AG09319 (cell line): ENCODE measurements around the gene MEF2C.

ENCODE experiments used
- DNase-seq: peaks from one replicate; pipeline ENCODE4 v3.0.0-alpha.2; 2010; ENCODE audit warnings: low read depth; ENCODE audit errors: extremely low read depth
- CTCF ChIP-seq: IDR thresholded peaks from 2 replicates; pipeline ENCODE4 v1.5.1; 2011; ENCODE audit warnings: low read depth, mild to moderate bottlenecking, inconsistent platforms, low read length, moderate library complexity

MEF2C gene

GRCh38 chr5:88746438-88746882 lies 136.5 kb downstream of the MEF2C start:
- DNase-seq, result no peak
- TF ChIP-seq CTCF, result no peak

DNA sequence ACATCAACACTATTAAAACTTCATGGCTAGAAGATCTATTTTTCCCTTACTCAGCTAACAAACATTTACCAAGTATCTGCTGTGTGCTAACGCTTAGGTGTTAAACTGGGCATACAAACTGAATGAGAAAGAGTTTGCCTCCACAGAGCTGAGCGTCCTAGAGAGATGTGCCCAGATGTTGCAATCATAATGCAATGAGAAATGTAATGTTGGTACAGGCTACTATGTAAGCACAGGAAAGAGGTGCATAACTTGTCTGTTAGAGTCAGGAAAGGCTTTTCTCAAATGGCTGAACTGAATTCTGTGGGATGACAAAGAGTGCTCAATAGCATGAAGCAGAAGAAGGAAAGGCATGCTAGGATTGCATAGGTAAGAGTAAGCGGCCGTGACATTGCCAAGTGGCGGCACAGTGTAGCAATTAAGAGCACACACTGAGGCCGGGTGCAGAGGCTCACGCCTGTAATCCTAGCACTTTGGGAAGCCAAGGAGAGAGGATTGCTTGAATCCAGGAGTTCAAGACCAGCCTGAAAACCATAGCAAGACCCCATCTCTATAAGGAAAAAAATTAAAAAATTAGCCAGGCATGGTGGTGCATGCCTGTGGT lies 137.8 kb downstream of the MEF2C start:
- DNase-seq, result no peak
- no peak for TF ChIP-seq CTCF

GRCh38 chr5:88743231-88743834 lies 139.7 kb downstream of the MEF2C start:
- DNase-seq, result no peak
- TF ChIP-seq CTCF, result no peak

- DNase-seq, result no peak
- no peak for TF ChIP-seq CTCF
Observed at GRCh38 chr5:88741964-88742363, 141.0 kb downstream of the MEF2C start.

GRCh38 chr5:88740604-88741185 lies 142.3 kb downstream of the MEF2C start:
- no peak for TF ChIP-seq CTCF
- no peak for DNase-seq

DNA sequence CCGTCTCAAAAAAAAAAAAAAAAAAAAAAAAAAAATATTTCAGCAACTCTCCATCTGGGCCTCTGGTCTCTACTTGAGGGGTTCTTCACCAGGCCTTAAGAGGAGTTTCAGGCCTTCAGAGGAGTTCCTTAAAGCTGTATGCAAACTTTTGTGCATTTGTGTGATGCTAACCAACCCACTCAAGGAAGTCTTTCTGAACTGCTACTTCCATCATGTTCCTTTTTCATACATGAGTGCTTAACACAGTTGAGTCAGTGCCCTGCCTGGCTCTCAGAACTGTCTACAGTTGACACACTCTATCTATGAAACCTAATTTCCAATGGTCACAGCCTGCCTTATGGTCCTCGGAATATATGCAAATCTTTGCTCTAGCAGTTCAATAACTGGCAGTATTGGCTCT lies 146.5 kb downstream of the MEF2C start:
- no peak for TF ChIP-seq CTCF
- no peak for DNase-seq

- DNase-seq, result no peak
- TF ChIP-seq CTCF, result no peak
Observed at GRCh38 chr5:88734983-88735382, 148.0 kb downstream of the MEF2C start.
